Activated CD4-positive, alpha-beta T cell treated with anti-CD3 and anti-CD28 coated beads for 36 hours (primary cell): Measurements from ENCODE around the gene GDNF. TPM values are rescaled to one million over a fixed set of nuclear protein-coding genes. Genes with fewer than 3 reads are reported as not detected.

Experiments used
- ATAC-seq: fragments of 200-7000 bp; cut with Tn5 transposase; one replicate; pipeline ENCODE4 v1.10.0; 2021; ENCODE audit warnings: mild to moderate bottlenecking, moderate library complexity
- CTCF ChIA-PET: fragments of 350-600 bp; sonication (Branson Sonifier 250); formaldehyde crosslinking; loops from one replicate; lab custom pipeline; 2021; ENCODE audit warnings: antibody characterized with exemption; lab: Charles Lee
- POLR2A ChIA-PET: fragments of 350-600 bp; sonication (Branson Sonifier 250); formaldehyde crosslinking; loops from one replicate; lab custom pipeline; 2021; ENCODE audit warnings: antibody characterized with exemption, inconsistent platforms; lab: Charles Lee
- DNase-seq: peaks from one replicate; pipeline ENCODE4 v3.0.0-alpha.2; 2020
- H3K27ac Mint-ChIP-seq: one replicate; pipeline ENCODE4 v1.8.0; 2021; ENCODE audit warnings: mixed read lengths
- H3K27me3 Mint-ChIP-seq: one replicate; pipeline ENCODE4 v1.8.0; 2021; ENCODE audit warnings: mixed read lengths
- H3K36me3 Mint-ChIP-seq: one replicate; pipeline ENCODE4 v1.8.0; 2021; ENCODE audit warnings: low read depth, mixed read lengths
- H3K4me1 Mint-ChIP-seq: one replicate; pipeline ENCODE4 v1.8.0; 2021; ENCODE audit warnings: mixed read lengths
- H3K4me3 Mint-ChIP-seq: one replicate; pipeline ENCODE4 v1.8.0; 2021; ENCODE audit warnings: mild to moderate bottlenecking, moderate library complexity, mixed read lengths
- H3K9me3 Mint-ChIP-seq: one replicate; pipeline ENCODE4 v1.8.0; 2021; ENCODE audit warnings: low read depth, mixed read lengths
- intact Hi-C, 2 experiments: fragments of 100-400 bp; cut with DNase I in 1 of 2; cut with micrococcal nuclease in 1 of 2; formaldehyde crosslinking; loops; one replicate each; pipeline versions ENCODE4 v1.14.2 to v1.15.1; 2022 to 2024; cut with DNase I, micrococcal nuclease
- total RNA-seq, 2 experiments: library from RNA; stranded (reverse); gene quantifications; one replicate each; pipeline ENCODE4 v1.2.3, GENCODE V29; 2021

Gene GDNF
- not detected for total RNA-seq

GRCh38 chr5:37839407-37840052 is at the start of gene GDNF:
Gene GDNF, minus strand, starts transcription at chr5:37840041. Its CDS starts 5,245 bp downstream, at chr5:37834796.
- intact Hi-C loops, result loop anchor here in 1 of 2 experiments (5.0 kb wide), 1 partner anchor 418 kb away; the partner anchor contains the start of gene EGFLAM
- H3K4me3 Mint-ChIP-seq, result no peak within 1 kb of the TSS
- H3K27me3 Mint-ChIP-seq, result peaks cover 72% of the 10 kb centered on the region
- CTCF ChIA-PET, result no interaction called here
- no peaks in the 10 kb centered on the region for H3K36me3 Mint-ChIP-seq
- no peak within 1 kb of the TSS for H3K27ac Mint-ChIP-seq
- POLR2A ChIA-PET, result no interaction called here
- peaks cover 28% of the 10 kb centered on the region for H3K4me1 Mint-ChIP-seq
- ATAC-seq (peak; percentile 45), DNase-seq (peak; percentile 40)
- H3K9me3 Mint-ChIP-seq, result no peaks in the 10 kb centered on the region

- Mint-ChIP-seq H3K27me3 (peaks cover 2% of the 10 kb centered on the region), H3K4me3 (no peak overlapping the region), H3K9me3 (no peaks in the 10 kb centered on the region), H3K36me3 (no peaks in the 10 kb centered on the region), H3K4me1 (no peaks in the 10 kb centered on the region), H3K27ac (no peak overlapping the region)
- CTCF ChIA-PET, result interaction anchor here (0.6 kb wide), 1 partner anchor 11 kb away, joined by 4 read pairs; no protein-coding TSS in a partner anchor
- POLR2A ChIA-PET, result no interaction called here
- no peak for DNase-seq
- ATAC-seq, result no peak
- intact Hi-C loops, result no loop called here
Observed at GRCh38 chr5:37888476-37888875, 48.6 kb upstream of the GDNF start.

GRCh38 chr5:37886242-37886905 is 46.5 kb upstream of the GDNF start:
- Mint-ChIP-seq H3K36me3 (no peaks in the 10 kb centered on the region), H3K4me1 (no peaks in the 10 kb centered on the region), H3K4me3 (no peak overlapping the region), H3K27ac (no peak overlapping the region), H3K27me3 (peaks cover 5% of the 10 kb centered on the region), H3K9me3 (no peaks in the 10 kb centered on the region)
- CTCF ChIA-PET, result no interaction called here
- DNase-seq (no peak), ATAC-seq (no peak)
- POLR2A ChIA-PET, result no interaction called here
- intact Hi-C loops, result no loop called here

GRCh38 chr5:37882636-37883035 is 42.8 kb upstream of the GDNF start:
- no peak for ATAC-seq

GRCh38 chr5:37881359-37881758 is 41.5 kb upstream of the GDNF start:
- no peak overlapping the region for H3K4me3 Mint-ChIP-seq
- intact Hi-C loops, result no loop called here
- POLR2A ChIA-PET, result no interaction called here

More at GRCh38 chr5:37882636-37883035, 42.8 kb upstream of the GDNF start:
- DNase-seq, result no peak
- CTCF ChIA-PET, result no interaction called here
- intact Hi-C loops, result no loop called here
- POLR2A ChIA-PET, result no interaction called here
- Mint-ChIP-seq H3K27ac (no peak overlapping the region), H3K27me3 (peaks cover 13% of the 10 kb centered on the region), H3K36me3 (no peaks in the 10 kb centered on the region), H3K4me1 (no peaks in the 10 kb centered on the region), H3K4me3 (no peak overlapping the region), H3K9me3 (no peaks in the 10 kb centered on the region)

GRCh38 chr5:37876943-37877342 is 37.1 kb upstream of the GDNF start:
- DNase-seq, result no peak
- H3K27ac Mint-ChIP-seq, result no peak overlapping the region
- H3K9me3 Mint-ChIP-seq, result no peaks in the 10 kb centered on the region
- H3K4me1 Mint-ChIP-seq, result no peaks in the 10 kb centered on the region
- POLR2A ChIA-PET, result no interaction called here
- no peaks in the 10 kb centered on the region for H3K36me3 Mint-ChIP-seq
- H3K27me3 Mint-ChIP-seq, result peaks cover 8% of the 10 kb centered on the region
- no peak for ATAC-seq
- intact Hi-C loops, result no loop called here
- H3K4me3 Mint-ChIP-seq, result no peak overlapping the region
- CTCF ChIA-PET, result no interaction called here

More at GRCh38 chr5:37881359-37881758, 41.5 kb upstream of the GDNF start:
- no peak overlapping the region for H3K27ac Mint-ChIP-seq
- peaks cover 13% of the 10 kb centered on the region for H3K27me3 Mint-ChIP-seq
- ATAC-seq, result no peak
- CTCF ChIA-PET, result interaction anchor here (0.7 kb wide), 1 partner anchor 384 kb away, joined by 3 read pairs; no protein-coding TSS in a partner anchor
- no peaks in the 10 kb centered on the region for H3K36me3 Mint-ChIP-seq
- no peak for DNase-seq
- H3K4me1 Mint-ChIP-seq, result no peaks in the 10 kb centered on the region
- no peaks in the 10 kb centered on the region for H3K9me3 Mint-ChIP-seq

- Mint-ChIP-seq H3K4me1 (no peaks in the 10 kb centered on the region), H3K36me3 (no peaks in the 10 kb centered on the region), H3K27ac (no peak overlapping the region), H3K9me3 (no peaks in the 10 kb centered on the region), H3K4me3 (no peak overlapping the region), H3K27me3 (peaks cover 7% of the 10 kb centered on the region)
- ChIA-PET CTCF (no interaction called here), POLR2A (no interaction called here)
- no peak for DNase-seq
- intact Hi-C loops, result no loop called here
- no peak for ATAC-seq
Observed at GRCh38 chr5:37876245-37876644, 36.4 kb upstream of the GDNF start.

GRCh38 chr5:37875051-37875787 is 35.4 kb upstream of the GDNF start:
- ChIA-PET POLR2A (no interaction called here), CTCF (no interaction called here)
- Mint-ChIP-seq H3K4me1 (no peaks in the 10 kb centered on the region), H3K27me3 (peaks cover 6% of the 10 kb centered on the region), H3K27ac (no peak overlapping the region), H3K9me3 (no peaks in the 10 kb centered on the region), H3K4me3 (no peak overlapping the region), H3K36me3 (no peaks in the 10 kb centered on the region)
- ATAC-seq (no peak), DNase-seq (no peak)
- intact Hi-C loops, result no loop called here

GRCh38 chr5:37873988-37874387 is 34.1 kb upstream of the GDNF start:
- Mint-ChIP-seq H3K27ac (no peak overlapping the region), H3K4me3 (no peak overlapping the region), H3K27me3 (no peaks in the 10 kb centered on the region), H3K9me3 (no peaks in the 10 kb centered on the region), H3K4me1 (no peaks in the 10 kb centered on the region), H3K36me3 (no peaks in the 10 kb centered on the region)
- no peak for ATAC-seq
- POLR2A ChIA-PET, result no interaction called here
- intact Hi-C loops, result no loop called here
- CTCF ChIA-PET, result no interaction called here
- no peak for DNase-seq

GRCh38 chr5:37871023-37871815 is 31.4 kb upstream of the GDNF start:
- CTCF ChIA-PET, result interaction anchor here (0.6 kb wide), 1 partner anchor 66 kb away, joined by 3 read pairs; no protein-coding TSS in a partner anchor
- H3K4me3 Mint-ChIP-seq, result no peak overlapping the region

GRCh38 chr5:37869216-37869615 is 29.4 kb upstream of the GDNF start:
- POLR2A ChIA-PET, result no interaction called here
- H3K27me3 Mint-ChIP-seq, result peaks cover 6% of the 10 kb centered on the region
- no peaks in the 10 kb centered on the region for H3K9me3 Mint-ChIP-seq
- H3K27ac Mint-ChIP-seq, result no peak overlapping the region
- H3K4me3 Mint-ChIP-seq, result no peak overlapping the region
- CTCF ChIA-PET, result no interaction called here
- DNase-seq, result no peak
- no peaks in the 10 kb centered on the region for H3K36me3 Mint-ChIP-seq
- intact Hi-C loops, result no loop called here
- no peaks in the 10 kb centered on the region for H3K4me1 Mint-ChIP-seq
- ATAC-seq, result no peak

More at GRCh38 chr5:37871023-37871815, 31.4 kb upstream of the GDNF start:
- no peaks in the 10 kb centered on the region for H3K36me3 Mint-ChIP-seq
- DNase-seq (no peak), ATAC-seq (no peak)
- H3K9me3 Mint-ChIP-seq, result no peaks in the 10 kb centered on the region
- POLR2A ChIA-PET, result no interaction called here
- intact Hi-C loops, result no loop called here
- no peaks in the 10 kb centered on the region for H3K4me1 Mint-ChIP-seq
- H3K27me3 Mint-ChIP-seq, result peaks cover 4% of the 10 kb centered on the region
- H3K27ac Mint-ChIP-seq, result no peak overlapping the region
